Ishikawa (cell line): ENCODE data around the gene MACF1.

Experiments used
- CEBPB ChIP-seq: IDR thresholded peaks from 2 replicates; pipeline ENCODE4 v1.6.1; 2012
- EP300 ChIP-seq: IDR thresholded peaks from 2 replicates; pipeline ENCODE4 v1.6.1; 2012; ENCODE audit warnings: borderline replicate concordance
- TF ChIP-seq, protein P1 (sequence below): IDR thresholded peaks from 2 replicates; pipeline ENCODE4 v1.6.1; 2012; ENCODE audit warnings: low read depth, mild to moderate bottlenecking

DNA sequence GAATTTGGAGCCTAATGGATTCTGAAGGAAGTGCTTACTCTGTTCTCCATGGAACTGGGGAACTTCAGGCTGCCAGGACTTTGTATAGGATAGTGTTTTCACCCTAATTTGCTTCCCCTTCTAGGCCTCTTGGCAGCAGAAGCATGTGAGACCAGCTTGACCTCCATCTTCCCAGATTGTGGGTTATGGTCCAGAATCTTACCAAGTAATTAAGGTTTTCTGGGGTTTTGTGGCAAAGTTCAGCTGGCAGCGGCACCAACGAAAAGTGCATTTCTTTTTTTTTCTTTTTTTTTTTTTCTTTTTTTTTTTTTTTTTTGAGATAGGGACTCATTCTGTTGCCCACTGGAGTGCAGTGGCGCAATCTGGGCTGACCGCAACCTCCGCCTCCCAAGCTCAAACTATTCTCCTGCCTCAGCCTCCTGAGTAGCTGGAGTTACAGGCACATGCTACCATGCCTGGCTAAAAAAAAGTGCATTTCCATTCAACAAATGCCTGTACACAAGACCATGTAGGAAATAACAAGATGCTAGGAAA lies 283.6 kb downstream of the MACF1 start:
- no peak for TF ChIP-seq CEBPB
- TF ChIP-seq EP300, result no peak
- TF ChIP-seq, protein P1, sequence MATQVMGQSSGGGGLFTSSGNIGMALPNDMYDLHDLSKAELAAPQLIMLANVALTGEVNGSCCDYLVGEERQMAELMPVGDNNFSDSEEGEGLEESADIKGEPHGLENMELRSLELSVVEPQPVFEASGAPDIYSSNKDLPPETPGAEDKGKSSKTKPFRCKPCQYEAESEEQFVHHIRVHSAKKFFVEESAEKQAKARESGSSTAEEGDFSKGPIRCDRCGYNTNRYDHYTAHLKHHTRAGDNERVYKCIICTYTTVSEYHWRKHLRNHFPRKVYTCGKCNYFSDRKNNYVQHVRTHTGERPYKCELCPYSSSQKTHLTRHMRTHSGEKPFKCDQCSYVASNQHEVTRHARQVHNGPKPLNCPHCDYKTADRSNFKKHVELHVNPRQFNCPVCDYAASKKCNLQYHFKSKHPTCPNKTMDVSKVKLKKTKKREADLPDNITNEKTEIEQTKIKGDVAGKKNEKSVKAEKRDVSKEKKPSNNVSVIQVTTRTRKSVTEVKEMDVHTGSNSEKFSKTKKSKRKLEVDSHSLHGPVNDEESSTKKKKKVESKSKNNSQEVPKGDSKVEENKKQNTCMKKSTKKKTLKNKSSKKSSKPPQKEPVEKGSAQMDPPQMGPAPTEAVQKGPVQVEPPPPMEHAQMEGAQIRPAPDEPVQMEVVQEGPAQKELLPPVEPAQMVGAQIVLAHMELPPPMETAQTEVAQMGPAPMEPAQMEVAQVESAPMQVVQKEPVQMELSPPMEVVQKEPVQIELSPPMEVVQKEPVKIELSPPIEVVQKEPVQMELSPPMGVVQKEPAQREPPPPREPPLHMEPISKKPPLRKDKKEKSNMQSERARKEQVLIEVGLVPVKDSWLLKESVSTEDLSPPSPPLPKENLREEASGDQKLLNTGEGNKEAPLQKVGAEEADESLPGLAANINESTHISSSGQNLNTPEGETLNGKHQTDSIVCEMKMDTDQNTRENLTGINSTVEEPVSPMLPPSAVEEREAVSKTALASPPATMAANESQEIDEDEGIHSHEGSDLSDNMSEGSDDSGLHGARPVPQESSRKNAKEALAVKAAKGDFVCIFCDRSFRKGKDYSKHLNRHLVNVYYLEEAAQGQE, result no peak
